ENCODE measurements around the gene RBP3.
"Not testable (repeated sequence)": the region's sequence is repeated elsewhere in the genome, so short reads cannot be mapped to it uniquely, and the experiment has no call there.

RBP3 gene

DNA sequence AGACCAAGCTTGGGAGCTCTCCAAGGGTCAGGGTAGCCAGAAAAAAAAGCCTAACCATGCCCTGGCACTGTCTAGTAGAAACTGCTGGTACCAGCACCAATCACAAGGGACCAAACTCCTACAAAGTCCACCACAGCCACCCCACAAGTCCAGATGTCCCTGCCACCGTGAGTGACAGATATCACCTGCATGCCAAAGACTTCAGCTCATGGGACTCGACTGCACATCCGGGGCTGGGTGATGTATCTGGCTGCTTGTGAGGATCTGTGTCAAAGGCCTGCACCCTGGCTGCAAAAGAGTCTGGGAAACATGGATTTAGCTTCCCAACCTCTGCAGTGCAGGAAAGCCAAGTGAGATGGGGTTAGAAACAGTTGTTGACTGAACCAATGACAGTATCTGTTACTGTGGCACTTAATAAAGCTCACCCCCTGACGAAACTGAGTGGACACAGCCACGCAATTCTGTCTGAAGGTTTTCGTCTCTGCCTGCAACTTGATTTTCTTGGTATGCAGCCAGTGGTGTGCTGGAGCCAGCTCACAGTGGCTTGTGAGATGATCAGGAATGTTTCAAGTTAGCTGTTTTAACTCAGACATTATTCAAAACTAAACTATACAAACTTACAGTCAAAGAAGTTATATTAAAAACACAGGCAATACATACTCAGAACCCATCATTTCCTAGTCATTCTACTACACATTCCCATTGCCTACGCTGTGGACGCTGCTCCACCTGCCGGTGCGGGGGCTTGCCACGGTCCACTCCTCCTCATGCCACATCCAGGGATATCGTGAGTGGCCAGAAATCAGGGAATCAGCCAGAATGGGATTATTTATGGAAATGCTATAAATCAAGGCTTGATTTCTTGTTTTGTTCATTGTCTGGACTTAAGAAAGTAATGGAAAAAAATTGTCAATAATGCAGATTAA is 26.7 kb downstream of the RBP3 start:
- DNase-seq (ENCODE audit: low read depth) = no peak

DNA sequence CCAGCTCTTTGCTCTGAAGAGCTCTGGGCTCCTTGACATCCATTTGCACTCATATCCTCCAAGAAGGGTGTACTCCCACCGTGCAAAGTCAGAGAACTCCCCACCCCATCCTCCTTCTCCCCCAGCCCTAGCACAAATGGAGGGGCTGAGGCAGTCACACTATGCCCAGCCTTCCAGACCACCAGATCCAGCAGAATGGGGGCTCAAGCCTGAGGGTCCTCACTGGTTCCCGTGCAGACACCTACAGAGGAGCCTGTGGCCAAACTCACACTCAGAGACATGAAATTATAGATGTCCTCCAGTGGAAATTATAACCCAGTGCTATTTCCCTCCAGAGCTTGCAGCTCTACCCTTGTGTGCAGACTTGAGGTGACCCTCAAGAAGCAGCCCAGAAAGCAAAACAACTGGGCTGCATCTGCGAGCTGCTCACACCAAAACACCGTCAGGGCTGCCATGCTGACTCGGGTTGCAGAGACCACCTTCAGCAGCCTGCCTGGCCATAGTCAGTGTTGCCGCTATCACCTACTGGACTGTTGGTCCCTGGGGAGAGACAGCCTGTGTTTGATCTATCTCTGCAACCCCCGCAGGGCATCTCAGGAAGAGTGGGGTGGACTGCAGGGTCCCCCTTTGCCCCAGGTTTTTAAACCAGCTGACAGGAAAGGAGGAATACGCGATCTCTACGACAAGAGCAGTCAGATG is 28.5 kb downstream of the RBP3 start:
- DNase-seq (ENCODE audit: low read depth) = no peak

DNA sequence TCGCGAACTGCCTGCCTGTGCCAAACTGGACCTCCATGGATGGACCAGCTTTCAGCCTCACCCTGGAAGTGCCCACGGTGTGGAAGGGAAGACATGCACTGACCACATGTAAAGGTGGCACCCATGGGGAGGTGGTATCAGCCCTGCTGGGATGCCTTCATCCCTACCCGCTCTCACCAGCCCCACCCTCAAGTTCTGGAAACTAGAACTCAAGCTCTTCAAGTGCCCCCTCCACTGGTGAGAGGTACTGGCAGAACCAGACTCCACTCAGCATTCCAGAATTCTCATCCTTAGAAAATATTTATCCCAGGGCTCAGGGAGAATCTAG is 30.0 kb downstream of the RBP3 start:
- DNase-seq (ENCODE audit: low read depth) = no peak

DNA sequence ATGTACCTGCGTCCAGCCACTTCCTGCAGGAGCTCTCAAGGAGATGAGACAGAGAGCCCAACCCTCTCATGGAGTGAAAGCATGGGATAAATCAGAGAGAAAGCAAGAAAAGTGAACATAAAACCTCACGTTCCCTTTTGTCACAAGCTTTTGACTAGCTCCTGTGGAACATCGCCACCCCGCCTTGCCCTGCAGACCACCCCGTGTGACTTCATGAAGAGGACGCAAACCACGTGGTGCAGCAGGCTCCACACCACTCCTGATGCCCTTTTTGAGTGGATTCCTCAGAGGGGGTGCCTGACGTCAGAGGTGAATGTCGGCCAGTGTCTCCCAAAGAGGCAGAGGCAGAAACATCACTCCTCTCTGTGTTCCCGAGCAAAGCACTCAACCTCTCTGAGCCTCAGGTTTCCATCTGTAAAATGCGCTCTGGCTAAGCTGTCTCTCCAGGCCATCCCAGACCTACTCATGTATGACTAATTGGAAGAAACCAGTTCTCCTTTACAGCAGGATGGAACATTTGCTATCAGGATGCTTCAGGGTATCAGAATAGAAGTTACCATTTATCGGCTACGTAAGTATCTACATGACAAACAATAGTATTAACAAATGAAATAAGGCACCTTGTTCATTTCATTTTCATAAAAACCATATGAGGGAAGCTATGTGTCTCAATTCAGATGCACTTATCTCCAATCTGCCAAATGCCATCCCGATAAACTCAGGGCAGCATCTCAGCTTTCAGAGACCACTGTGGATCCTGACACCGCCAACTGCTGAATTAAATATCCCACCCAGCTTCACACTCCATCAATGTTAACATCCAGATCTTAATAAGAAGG is 30.7 kb downstream of the RBP3 start:
- DNase-seq (ENCODE audit: low read depth) = no peak

DNA sequence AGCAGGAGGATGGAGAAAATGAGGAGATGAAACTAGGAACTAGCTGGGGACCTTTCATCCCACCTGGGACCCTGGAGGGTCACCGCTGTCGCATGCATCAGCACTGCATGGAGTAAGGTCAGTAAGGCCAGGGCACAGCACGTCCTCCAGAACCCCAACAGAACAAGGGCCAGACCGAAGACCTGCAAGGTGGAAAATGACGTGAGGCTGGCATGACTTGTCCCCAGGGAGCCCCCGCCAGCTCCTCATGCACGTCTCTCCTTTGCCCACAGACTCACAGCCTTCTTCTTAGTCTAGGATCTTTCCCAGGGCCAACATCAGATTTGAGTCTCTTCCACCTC is 31.3 kb downstream of the RBP3 start:
- no peak for DNase-seq (ENCODE audit: low read depth)

DNA sequence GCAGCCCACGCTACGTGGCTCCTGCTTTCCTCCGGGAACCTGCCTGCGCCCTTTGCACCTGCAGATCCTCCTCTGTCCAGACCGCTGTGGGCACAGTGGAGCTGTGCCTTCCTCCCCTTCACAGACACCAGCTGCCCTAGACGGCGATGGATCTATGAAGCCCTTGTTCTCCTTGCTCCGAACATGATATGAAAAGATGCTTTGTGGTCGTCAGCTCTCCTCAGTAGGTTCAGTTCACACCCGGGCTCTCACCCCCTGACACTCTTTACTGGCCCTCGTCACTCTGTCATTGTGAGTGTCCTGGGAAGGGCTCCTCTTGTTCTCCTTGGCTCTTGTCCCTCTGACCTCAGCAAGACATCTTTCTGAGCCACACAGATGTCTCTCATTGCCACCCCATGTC is 31.7 kb downstream of the RBP3 start:
- no peak for DNase-seq (ENCODE audit: low read depth)

DNA sequence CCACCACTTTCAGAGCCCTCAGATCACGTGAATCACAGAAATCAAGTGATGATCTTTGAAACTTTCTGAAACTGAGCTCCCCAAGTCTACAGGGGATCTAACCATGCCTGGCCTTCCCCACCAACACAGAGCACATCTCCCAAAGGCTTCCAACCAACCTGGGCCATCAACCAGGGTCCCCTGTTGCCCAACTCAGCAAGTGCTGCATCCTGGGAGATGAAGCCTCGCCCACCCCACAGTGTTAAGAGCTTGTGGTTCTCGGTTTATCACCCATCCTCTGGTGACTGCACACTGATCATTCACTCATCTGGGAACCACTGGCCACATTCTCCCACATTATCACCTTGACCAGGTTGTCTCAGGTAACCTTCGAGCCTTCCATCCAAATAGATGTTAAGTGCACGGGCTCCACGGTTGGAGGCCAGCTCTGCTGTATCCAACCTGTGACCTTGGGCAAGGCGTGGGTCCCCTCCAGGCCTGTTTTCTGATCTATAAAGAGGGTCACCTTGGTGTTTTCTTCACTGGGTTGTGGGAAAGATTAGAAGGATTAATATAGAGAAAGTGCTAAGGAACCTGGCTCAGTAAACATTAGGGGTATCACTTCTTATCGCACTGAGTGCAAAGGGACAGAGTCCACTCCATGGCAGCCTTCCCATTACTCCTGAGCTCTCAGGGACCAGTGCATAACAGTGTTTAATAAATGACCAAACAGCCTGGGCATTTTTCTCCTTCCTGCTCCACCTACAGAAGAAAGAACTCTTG is 32.4 kb downstream of the RBP3 start:
- no peak for DNase-seq (ENCODE audit: low read depth)

DNA sequence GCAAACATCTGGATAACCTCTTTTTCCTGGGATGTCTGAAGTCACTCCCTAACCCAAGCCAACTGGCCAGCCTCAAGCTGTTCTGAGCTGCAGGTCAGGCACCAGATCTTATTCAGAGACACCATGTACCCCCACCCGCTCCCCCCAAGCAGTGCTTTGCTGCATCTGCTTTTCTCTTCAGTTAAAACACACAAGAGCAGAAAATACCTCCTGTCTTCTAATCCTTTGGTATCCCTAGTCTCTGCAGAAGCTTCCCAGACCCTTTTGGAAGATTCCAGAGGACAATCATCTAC is 32.9 kb downstream of the RBP3 start:
- DNase-seq (ENCODE audit: low read depth) = no peak

DNA sequence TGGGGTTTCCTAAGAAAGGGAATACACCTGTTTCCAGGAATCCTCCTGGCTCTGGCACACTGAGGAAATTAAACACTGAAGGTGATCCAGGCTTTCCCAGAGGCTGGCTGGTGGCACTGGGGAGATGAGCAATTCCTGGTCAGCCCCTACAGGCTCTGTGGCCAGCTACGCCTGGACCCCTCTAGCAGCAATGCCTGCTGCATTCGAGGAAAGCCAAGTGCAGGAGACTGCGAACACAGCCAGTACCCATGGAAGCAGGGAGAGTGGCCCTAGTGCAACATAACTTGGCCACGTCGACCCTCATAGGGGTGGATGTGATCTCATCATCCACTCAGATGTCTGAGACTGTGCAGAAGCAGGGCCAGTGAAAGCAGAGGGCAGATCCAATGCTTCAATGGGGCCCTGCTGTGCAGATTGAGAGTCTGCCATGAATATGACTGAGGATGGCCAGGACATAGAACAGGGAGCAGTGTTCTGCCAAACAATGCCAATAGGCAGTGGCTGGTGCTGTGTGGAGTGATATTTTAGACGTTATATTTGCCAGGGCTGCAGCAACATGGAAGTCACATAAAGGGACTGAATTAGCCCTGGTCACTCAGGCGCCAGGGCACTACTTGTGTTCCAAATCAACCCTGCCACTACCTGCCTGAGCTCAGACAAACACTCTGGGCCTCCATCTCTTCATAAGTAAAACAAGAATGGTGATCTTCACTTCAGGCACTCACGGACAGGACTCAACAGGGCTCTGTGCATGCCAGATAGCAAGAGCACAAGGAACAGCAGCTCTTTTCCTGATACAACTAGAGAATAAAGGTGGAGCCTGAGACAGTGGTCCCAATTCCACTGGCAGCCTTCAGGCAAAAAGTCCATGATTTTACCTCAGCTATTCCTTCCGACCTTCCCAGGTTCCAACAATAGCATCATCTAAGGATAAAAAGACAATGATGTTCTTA is 33.5 kb downstream of the RBP3 start:
- DNase-seq (ENCODE audit: low read depth) = no peak

DNA sequence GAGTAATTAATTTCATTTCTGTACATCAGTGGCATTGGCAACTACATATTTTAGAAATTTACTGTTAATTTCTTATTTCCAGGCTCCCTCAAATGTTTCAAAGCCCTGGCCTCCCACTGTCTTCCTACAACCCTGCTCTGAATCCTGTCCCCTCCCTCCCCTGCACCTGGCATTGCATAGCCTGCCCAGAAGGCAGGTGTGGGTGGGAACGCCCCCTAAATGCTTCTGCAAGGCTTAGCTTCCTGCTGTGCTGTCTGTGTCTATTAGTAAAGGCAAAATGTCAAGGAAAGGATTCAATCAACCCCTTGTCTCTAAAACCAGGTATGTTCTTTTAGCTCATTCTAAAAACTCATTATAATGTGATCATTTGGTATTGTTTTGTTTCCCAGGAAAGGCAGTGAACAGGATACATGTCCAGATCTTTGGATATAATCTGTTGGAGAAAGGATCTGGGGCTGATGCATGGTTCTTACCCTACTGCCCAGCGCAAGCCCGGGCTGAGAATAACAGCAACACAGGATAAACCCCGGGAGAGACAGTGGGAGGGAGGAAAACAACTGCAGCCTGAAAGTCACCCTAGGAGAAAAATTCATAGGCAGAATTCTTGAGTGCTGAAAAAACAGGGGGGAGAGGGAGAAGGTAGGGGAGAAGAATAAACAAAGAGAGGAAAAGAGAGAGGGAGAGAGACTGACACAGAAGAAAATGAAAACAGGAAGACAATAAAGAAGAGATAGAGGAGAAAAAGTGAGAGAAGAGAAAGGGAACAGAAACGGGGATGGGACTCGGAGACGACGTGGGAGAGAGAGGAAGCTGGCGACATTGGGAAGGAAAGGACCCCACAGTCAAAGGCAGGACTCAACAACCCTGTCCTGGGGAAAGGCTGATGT is 35.3 kb downstream of the RBP3 start:
- DNase-seq (ENCODE audit: low read depth) = no peak

DNA sequence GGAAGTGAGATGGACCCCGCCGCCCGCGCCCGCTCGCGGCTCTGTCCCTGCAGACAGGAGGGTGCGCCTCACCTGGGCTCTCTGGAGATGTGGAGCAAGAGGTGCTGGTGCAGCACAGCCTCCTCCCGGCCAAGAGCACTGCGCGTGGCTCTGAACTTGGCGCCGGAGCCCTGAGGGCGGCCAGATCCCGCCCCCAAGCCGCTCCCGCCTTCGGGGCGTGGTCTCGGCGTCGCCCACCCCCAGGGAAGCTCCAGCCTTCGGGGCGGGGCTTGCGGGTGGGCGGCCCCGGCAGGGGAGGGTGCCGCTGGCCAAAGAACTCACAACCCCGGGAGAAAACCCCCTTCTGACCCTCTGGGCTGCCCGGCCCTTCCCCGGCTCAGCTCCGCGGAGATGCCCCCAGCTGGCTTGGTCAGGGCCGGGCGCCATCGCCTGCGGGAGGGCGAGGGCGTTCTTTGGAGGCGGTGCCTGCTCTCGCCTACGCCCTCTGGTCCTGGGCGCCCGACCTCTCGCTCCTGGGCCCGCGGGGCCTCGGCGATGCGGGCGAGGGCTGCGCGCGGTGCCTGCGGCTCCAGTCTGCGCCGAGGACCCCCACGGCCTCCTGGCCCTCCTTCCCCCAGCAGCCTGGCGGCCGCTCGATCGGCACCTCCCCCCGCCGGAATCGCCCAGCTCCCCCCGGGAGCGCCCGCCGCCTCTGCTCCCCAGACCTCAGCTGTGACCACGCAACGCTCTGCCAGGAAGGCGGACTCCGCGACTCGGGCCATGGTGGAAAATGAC is 36.2 kb downstream of the RBP3 start, which contains the start of gene ZNF488:
ZNF488 (minus strand) TSS at position 146 of the 774 bp plus-strand sequence. CDS start 15,464 bp downstream, outside the sequence.
- peak; percentile 32 for DNase-seq (ENCODE audit: low read depth)

DNA sequence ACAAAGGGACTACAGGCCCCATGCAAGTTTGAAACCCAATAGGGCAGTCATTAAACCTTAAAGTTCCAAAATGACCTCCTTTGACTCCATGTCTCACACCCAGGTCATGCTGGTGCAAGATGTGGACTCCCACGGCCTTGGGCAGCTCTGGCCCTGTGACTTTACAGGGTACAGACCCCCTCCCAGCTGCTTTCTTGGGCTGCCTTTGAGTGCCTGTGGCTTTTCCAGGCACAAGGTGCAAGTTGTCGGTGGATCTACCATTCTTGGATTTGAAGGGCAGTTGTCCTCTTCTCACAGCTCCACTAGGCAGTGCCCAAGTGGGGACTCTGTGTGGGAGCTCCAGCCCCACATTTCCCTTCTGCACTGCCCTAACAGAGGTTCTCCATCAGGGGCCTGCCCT is 37.9 kb downstream of the RBP3 start:
- not testable (repeated sequence) for DNase-seq (ENCODE audit: low read depth)

DNA sequence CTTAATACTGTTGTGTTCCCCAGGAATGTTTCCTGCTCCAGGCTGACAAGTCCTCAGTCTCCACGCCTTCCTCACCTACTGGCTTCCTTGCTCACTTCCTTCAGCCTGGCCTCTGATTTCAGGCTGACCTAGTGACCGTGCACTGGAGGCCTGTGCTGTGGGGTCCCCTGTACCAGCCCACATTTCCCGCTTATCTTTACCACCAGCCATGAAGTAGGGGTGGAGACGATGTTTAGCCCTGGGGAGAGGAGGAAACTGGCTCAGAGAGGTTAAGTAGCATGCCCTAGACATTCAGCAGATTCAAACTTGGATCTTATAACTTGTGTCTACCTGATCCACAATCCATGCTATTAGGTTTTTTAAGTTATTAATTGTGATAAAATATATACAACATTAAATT is 40.7 kb downstream of the RBP3 start:
- DNase-seq (ENCODE audit: low read depth) = no peak

DNA sequence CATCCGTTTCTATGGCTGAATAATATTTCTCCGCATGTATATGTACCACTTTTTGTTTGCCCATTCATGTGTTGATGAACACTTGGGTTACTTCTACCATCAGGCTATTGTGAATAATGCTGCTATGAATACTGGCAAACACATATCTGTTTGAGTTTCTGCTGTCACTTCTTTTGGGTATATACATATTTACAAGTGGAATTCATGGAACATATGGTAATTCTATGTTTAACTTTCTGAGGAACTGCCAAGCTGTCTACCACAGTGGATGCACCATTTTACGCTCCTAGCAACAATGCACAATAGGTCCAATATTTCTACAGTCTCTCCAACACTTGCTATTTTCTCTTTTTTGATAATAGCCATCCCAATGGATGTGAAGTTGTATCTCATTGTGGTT is 41.5 kb downstream of the RBP3 start:
- DNase-seq (ENCODE audit: low read depth) = no peak

DNA sequence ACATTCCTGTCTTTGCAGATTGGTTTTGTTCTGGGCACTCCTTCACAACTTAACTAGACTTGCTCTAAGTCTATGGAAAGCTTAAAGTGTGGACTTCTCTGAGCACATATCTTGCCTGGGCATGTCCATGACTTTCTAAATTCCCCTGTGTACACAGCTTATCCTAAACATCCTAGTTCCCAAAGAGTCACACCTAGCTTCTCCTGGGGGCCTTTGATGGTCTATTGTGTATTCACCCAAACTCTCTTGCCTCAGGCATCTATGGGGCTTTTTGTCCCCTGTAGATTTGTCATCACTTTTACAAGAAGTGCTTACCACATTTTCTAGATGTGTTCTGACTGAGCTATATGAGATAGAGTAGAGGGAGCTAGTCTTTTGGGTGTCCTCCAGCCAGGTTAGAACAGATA is 48.2 kb downstream of the RBP3 start:
- no peak for DNase-seq (ENCODE audit: low read depth)

DNA sequence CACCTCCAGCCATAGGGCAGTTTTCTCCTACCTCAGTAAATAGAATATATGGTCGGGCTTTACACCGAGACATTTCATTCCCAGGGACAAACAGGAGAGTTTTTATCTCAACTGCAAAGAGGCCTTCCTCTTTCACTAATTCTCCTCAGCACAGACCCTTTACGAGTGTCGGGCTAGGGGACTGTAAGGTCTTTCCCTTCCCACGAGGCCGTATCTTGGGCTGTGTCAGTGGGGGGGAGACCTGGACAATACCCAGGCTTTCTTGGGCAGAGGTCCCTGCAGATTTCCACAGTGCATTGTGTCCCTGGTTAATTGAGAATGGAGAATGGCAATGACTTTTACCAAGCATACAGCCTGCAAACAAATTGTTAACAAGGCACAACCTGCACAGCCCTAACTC is 49.1 kb downstream of the RBP3 start:
- DNase-seq (ENCODE audit: low read depth) = no peak

DNA sequence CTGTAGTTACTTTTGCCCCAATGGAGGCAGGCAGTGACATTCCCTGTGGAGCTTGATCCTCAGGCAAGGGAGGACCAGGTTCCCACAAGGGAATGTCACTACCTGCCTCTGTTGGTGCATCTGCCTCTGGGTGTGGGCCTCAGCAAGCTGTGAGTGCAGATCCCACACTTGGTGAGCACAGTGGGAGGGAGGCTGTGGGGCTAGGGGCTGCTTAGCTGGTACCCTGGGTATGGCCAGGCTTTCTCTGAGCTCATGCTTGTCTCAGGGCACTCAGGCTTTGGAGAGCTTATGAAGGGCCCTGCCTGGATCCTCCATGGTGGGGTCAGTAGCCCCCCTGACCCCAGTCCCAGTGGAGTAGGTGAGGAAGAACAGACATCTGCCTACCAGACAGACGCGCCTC is 52.1 kb downstream of the RBP3 start:
- DNase-seq (ENCODE audit: low read depth) = no peak

DNA sequence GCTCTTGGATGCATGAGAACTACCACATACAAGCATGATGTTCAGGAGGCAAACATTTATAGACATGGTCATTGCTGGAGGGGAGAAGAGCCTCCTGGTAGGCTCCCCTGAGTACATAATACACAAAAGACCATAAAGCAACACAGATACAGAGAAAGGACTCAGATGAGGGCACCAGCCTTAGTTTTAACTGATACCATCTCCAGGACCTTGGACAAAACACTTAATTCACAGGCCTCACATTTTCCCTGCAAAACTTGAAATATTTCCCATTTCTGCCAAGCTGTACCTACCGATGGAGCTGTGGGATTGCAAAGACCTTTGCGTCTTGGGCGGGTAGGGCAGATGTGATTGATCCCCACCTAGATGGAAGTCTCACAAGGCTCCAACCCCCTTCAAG is 52.6 kb downstream of the RBP3 start:
- no peak for DNase-seq (ENCODE audit: low read depth)

DNA sequence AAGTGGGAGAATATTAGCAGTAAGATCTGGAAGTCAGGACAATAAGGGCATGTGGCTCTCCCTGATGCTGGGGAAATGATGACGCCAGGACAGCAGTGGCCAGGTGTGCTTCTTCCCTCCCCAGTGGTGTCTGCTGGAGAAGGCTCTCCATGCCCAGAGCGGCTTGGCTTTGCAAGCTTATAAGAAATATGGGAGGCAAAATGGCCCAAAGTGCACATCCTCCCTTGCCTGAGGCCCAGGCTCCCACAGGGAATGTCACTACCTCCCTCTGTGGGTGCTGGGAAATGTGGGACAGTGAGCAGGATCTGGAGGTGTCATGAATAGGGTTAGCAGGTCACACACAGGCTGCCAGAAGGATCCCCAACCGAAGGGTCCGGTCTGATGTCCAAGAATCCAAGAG is 53.0 kb downstream of the RBP3 start:
- DNase-seq (ENCODE audit: low read depth) = no peak
